Kasumi-1 (cell line): Measurements from ENCODE around the gene WASF3.
A peak's percentile ranks its signal among the peaks of the same experiment; 100 is the strongest.
"Not testable (repeated sequence)": the region's sequence is repeated elsewhere in the genome, so short reads cannot be mapped to it uniquely, and the experiment has no call there.

Experiments
- DNase-seq, 2 experiments: peaks; one replicate each; lab custom pipeline; 2025; lab: John Stamatoyannopoulos, UW

WASF3 gene

DNA sequence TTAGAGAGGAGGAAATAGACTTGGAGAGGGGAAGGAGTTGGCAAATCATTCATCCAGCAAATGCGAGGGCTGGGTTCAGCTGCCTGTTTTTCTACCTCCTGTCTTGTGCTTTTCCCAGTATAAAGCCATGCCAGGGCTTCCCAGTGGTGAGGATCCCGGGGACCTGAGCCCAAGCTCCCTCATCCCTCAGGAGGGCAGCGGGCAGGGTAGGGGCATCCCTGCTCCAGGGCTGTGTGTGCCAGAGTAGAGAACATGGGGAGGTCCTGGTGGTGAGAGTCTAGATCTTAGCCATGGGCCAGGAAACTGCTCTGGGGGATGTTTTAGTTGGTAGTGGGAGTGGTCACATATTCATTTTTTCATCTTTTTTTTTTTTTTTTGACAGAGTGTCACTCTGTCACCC lies 159.5 kb downstream of the WASF3 start:
- no peak for DNase-seq

DNA sequence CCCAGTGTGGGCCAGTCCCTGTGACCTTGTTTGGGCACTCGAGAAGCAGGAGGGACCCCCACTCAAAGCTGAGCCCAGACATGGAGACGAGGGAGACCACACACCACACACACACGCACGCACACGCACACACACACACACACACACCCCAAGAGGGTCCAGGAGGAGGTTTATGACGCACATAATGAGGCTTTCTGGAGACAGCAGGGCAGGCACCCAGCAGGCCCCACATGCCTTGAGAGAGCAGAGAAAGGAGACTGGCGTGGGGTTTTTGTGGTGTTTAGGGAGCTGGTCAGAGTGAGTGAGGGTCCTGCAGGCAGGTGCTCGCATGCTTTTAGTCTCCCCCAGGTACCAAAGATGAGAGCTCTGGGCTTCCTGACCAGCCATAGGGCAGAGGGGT lies 160.7 kb downstream of the WASF3 start:
- DNase-seq: no peak

DNA sequence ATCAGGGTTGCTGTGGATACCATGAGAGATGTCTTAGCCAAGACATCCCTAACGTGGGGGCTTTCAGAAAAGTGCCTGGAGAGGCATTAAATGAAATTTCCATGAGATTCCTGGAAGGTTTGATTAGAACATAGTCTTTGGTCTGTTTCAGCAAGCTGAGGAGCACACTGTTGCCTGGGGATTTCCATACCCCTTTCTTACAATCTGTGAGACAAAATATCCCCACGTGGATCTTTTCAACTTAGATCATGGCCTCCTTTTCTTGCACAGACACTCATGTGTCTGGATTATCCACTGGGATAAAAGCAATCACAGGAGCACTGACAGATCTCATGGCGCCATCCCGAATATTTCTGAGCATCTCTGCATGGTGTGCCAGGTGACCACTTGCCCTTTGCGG lies 161.4 kb downstream of the WASF3 start:
- DNase-seq: no peak

DNA sequence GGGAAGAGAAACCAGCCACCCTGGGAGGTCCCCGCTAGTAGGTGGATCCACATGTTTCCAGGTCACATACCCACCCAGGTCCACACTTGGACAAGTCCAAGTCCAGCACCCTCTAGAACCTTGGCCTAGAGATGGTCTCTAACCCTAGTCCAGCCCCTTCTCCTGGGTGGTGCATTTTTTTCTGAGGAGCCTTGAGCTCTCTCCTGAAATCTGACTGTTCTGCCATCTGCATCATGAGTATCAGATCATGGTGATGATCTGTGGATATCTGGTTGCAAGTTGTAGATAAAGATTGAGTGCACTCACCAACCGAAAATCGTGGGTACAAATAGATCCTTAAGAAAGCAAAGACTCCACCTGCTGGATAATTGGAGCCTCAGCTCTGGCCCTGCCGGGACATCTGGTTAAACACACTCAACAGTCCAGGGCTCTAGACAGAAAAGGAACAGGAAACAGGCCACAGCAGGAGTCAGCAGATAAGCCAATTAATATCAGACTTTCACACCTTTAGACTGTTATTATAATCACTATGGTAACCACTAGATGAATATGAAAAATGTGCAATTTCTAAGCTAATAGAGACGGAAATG lies 162.0 kb downstream of the WASF3 start:
- peak; percentile 71 to 74 for DNase-seq

DNA sequence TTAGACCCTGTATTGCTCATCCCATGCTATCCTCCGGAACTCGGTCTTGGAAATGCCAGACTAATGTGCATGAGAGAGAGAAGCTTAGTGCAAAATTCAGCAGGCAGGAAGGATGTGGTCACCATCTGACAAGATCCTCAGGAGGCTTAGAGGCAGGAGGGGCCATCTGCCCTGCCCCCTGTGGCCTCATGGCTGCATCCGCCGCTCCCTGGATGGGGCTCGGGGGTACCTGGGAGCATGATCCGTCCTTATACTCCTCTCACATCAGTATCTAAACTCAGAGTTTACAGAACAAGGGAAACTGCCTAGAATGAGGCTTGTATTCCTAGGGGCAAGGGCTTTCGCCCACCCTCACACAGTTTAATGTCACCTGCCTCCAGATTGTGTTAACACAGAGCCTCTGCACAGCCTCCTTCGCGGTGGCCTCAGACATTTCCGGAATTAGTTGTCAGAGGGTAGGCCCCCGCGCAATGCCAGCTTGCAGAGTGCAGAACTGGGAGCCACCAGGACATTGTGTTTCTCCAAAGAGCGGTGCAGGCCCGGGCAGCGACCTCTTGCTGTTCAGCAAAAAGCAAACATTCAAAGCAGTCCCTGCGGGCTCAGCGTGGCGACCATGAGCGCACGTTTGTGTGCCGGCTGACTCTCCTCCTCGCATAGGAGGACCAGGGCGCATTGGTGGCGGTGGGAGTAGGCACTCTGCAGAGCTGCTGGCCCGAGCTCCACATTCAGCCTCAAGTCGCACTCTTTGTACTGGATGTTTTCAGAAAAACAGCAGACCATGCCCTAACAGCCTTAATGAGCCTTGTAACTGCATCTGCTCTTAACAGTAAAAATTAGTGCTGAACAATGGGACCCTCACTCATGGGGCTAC lies 164.0 kb downstream of the WASF3 start:
- DNase-seq: peak; percentile 87 to 92

DNA sequence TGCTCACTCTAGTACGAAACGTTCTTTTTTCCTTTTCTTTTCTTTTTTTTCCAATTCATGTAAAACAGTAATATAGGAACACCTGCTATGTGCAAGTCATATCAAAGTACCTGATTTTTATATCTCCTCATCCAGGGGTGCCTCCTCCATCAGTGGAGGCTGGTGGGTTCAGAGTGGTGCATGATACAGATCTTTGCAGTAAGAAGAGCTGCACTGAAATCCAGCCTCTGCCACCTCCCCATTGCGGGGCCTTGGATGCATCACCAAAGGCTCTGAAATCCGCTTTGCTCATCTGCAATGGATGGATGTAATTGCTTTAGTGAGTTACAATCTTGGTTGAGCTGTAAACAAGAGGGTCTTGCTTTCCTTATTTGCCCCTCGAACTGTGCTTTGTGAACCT lies 164.8 kb downstream of the WASF3 start:
- DNase-seq: no peak

DNA sequence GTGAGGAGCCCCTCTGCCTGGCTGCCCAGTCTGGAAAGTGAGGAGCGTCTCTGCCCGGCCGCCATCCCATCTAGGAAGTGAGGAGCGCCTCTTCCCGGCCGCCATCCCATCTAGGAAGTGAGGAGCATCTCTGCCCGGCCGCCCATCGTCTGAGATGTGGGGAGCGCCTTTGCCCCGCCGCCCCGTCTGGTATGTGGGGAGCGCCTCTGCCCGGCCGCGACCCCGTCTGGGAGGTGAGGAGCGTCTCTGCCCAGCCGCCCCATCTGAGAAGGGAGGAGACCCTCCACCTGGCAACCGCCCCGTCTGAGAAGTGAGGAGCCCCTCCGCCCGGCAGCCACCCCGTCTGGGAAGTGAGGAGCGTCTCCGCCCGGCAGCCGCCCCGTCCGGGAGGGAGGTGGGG lies 166.1 kb downstream of the WASF3 start:
- not testable (repeated sequence) for DNase-seq

DNA sequence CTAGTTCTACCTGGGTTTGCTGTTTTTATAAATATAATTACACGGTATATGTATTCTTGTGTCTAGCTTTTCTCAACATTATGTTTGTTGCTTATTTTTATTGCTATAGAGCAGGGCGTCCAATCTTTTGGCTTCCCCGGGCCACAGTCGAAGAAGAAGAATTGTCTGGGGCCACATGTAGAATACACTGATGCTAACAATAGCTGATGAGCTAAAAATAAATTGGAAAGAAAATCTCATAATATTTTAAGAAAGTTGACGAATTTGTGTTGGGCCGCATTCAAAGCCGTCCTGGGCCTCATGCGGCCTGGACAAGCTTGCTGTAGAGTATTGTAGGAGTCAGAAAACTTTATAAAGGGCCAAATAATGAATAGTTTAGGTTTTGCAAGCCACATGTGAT lies 169.2 kb downstream of the WASF3 start:
- no peak for DNase-seq

DNA sequence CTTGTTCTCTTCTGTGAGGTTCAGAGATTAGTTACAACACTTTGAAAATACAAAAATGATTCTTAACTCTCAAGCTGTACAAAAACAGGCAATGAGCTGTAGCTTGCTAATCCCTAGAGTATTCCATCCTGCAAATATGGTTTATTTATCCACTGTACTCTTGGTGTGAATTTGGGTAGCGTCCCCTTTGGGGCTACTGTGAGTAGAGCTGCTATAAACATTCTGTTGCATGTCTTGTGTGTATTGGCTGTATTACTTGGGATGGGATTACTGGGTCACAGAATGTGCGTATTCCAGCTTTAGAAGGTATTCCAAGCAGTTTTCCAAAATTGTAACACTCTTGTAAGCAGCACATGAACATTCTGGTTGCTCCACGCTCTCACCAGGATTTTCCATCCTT lies 169.6 kb downstream of the WASF3 start:
- no peak for DNase-seq

DNA sequence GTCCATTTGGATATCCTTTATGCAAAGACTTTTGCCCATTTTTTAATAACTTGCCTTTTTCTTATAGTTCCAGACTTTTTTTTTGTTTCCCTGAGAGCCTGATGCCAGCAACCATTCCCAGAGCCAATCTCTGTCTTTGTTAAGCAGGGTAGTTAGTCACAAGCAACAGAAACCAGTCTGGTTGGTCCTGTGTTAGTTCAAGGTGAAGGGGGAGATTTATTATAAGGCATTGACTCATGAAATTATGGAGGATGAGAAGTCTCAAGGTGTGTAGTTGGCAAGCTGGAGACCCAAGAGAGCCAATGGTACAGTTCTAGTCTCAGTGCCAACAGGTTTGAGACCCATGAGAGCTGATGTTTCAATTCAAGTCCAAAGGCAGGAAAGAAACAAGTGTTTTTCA lies 170.2 kb downstream of the WASF3 start:
- DNase-seq: no peak

DNA sequence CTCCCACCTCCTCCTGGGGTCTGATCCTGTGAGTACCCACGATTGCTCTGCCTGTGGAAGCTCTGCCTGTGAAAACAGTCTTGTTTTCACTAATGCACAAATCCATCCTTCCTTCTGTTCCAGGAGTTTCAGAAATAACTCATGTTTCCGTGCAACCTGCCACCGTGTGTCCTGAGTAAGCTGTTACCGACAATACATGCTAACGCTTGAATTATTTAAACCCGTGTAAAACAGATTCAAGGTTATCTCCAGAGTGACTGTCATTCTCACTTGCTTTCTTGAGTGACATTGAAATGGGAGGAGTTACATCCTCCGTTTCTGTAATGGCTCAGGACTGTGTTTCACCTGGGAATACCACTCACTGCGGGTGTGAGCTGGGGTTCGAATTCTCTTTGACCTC lies 178.2 kb downstream of the WASF3 start:
- no peak for DNase-seq
